K562 (cell line): ENCODE data around the gene NSRP1. TPM values are rescaled to one million over a fixed set of nuclear protein-coding genes. Genes with fewer than 3 reads are reported as not detected.

Experiments
- CSDE1 ChIP-seq, 2 experiments: fragments of 450-650 bp; IDR thresholded peaks; 2 replicates each; pipeline ENCODE4 v1.6.1; 2016; ENCODE audit warnings: mild to moderate bottlenecking in 1 of 2
- DPF2 ChIP-seq: fragments of 450-650 bp; IDR thresholded peaks from 2 replicates; pipeline ENCODE4 v1.6.1; 2016
- MAFK ChIP-seq: IDR thresholded peaks from 2 replicates; pipeline ENCODE4 v1.6.1; 2011; ENCODE audit warnings: low read length, improper control_type of control experiment
- MYNN ChIP-seq, 2 experiments: sonication (generic); formaldehyde crosslinking in 1 of 2; IDR thresholded peaks; 2 replicates each; pipeline versions ENCODE4 v1.5.0 to v1.6.1; 2016 to 2020; ENCODE audit warnings: antibody characterized with exemption in 1 of 2, missing genetic modification reagents in 1 of 2
- NR3C1 ChIP-seq: sonication (generic); formaldehyde crosslinking; IDR thresholded peaks from 2 replicates; pipeline ENCODE4 v1.8.1; 2022; ENCODE audit warnings: missing genetic modification reagents
- RNF2 ChIP-seq: sonication (generic); IDR thresholded peaks from 2 replicates; pipeline ENCODE4 v1.6.1; 2016
- SIRT6 ChIP-seq: IDR thresholded peaks from one replicate; pipeline ENCODE4 v1.6.1; 2012; ENCODE audit warnings: low read depth, mild to moderate bottlenecking, control low read depth, inconsistent platforms, low read length, moderate library complexity
- SPI1 ChIP-seq: IDR thresholded peaks from 2 replicates; pipeline ENCODE4 v1.6.1; 2011; ENCODE audit warnings: low read depth, low read length, control low read depth, borderline replicate concordance
- SREBF2 ChIP-seq: sonication (generic); formaldehyde crosslinking; IDR thresholded peaks from 2 replicates; pipeline ENCODE4 v1.4.0; 2020; ENCODE audit warnings: mild to moderate bottlenecking, missing genetic modification reagents
- ZKSCAN3 ChIP-seq: fragments of 250-450 bp; sonication (Bioruptor Pico); IDR thresholded peaks from 2 replicates; pipeline ENCODE4 v1.4.0; 2020
- ZNF174 ChIP-seq: fragments of 250-450 bp; sonication (Bioruptor Pico); IDR thresholded peaks from 2 replicates; pipeline ENCODE4 v1.4.0; 2020; ENCODE audit warnings: mild to moderate bottlenecking
- polyA plus RNA-seq, 8 experiments: library from polyadenylated mRNA; depleted of rRNA in 4 of 8; stranded (reverse) in 5 of 8; unstranded in 3 of 8; fragments of >200 nt; fragmentation: Nextera tagmentation in 2 of 8; fragmentation: Illumina TruSeq in 1 of 8; extraction: Ambion mirVana in 2 of 8; extraction: Trizol in 1 of 8; gene quantifications; 2 replicates each; pipeline versions ENCODE4 v1.2.1 to v1.2.3, GENCODE V29; 2011 to 2014; ENCODE audit warnings: inconsistent platforms in 1 of 8, missing spikeins in 1 of 8
- total RNA-seq, 7 experiments: library from RNA; depleted of rRNA in 6 of 7; stranded (reverse); fragments of >200 nt in 6 of 7; fragmentation: Illumina TruSeq in 2 of 7; extraction: Trizol in 2 of 7; gene quantifications; 2 replicates each; pipeline versions ENCODE4 v1.2.1 to v1.2.3, GENCODE V29; 2011 to 2021; ENCODE audit warnings: low replicate concordance in 1 of 7
- TF ChIP-seq, protein P1 (sequence below), 3 experiments: IDR thresholded peaks in 2 of 3; conservative IDR thresholded peaks in 1 of 3; 2 replicates each; pipeline ENCODE4 v1.5.1; 2011 to 2012; ENCODE audit warnings: low read length in 3 of 3, mild to moderate bottlenecking in 3 of 3, control low read depth in 2 of 3, improper control_type of control experiment in 1 of 3, inconsistent platforms in 1 of 3, low read depth in 1 of 3, mixed read lengths in 1 of 3, moderate library complexity in 1 of 3; ENCODE audit not compliant: insufficient read depth in 2 of 3
- TF ChIP-seq, protein P2 (sequence below): fragments of 450-650 bp; IDR thresholded peaks from 2 replicates; pipeline ENCODE4 v1.7.1; 2018; ENCODE audit warnings: mild to moderate bottlenecking, low read depth; ENCODE audit not compliant: partially characterized antibody
- TF ChIP-seq, protein P3 (sequence below), 2 experiments: fragments of 450-650 bp; IDR thresholded peaks; 2 replicates each; pipeline ENCODE4 v1.6.1; 2018; ENCODE audit warnings: mild to moderate bottlenecking in 2 of 2, low read depth in 1 of 2; ENCODE audit not compliant: partially characterized antibody in 2 of 2
- TF ChIP-seq, protein P4 (sequence below): IDR thresholded peaks from 2 replicates; pipeline ENCODE4 v1.6.1; 2011; ENCODE audit warnings: borderline replicate concordance, low read depth, mild to moderate bottlenecking, moderate library complexity, low read length; ENCODE audit not compliant: insufficient read depth, poor library complexity, severe bottlenecking

NSRP1 gene
- total and polyA plus RNA-seq, 9 of the 15 experiments (the other 6 are each of a cell fraction or from before 2014, with no cell fraction given) = 18.4 to 68.6 (median 32.7) TPM

DNA sequence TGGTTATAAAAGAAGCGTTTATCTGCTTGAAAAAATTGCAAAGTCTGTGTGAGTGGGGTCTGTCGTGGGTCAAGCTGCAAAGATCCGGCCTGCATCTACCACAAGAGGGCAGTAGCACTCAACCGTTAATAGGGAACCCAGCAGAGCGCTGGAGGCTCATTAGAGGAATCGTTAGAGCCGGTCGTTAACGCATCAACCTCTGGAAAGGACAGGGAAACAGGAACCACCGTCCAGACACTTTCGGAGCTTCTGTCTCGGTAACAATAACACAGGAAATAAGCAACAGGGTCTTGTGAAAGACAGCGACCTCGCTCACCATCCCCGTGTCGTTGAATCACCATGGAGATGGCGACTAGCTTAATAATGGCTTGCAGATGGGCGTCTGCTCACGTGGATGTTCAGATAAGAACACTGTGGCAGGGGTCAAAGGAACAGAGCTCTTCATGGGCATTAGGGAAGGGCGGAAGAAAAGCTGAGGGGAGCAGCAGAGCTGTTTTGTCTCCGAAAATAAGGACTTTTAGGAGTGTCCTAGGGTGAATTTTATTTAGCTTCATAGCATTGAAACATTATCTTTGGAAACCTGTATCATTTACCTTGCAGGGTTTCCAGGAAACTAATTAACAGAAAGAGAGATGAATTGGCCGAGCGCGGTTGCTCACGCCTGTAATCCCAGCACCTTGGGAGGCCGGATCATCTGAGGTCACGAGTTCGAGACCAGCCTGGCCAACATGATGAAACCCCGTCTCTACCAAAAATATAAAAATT is 11.9 kb upstream of the NSRP1 start (continued):
- TF ChIP-seq, protein P1, sequence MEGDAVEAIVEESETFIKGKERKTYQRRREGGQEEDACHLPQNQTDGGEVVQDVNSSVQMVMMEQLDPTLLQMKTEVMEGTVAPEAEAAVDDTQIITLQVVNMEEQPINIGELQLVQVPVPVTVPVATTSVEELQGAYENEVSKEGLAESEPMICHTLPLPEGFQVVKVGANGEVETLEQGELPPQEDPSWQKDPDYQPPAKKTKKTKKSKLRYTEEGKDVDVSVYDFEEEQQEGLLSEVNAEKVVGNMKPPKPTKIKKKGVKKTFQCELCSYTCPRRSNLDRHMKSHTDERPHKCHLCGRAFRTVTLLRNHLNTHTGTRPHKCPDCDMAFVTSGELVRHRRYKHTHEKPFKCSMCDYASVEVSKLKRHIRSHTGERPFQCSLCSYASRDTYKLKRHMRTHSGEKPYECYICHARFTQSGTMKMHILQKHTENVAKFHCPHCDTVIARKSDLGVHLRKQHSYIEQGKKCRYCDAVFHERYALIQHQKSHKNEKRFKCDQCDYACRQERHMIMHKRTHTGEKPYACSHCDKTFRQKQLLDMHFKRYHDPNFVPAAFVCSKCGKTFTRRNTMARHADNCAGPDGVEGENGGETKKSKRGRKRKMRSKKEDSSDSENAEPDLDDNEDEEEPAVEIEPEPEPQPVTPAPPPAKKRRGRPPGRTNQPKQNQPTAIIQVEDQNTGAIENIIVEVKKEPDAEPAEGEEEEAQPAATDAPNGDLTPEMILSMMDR (IDR thresholded peaks at IDR 0.05 in 2 of 3, conservative IDR thresholded peaks at IDR 0.05 in 1 of 3; ENCODE audit: insufficient read depth in 2 of 3, low read depth in 1 of 3, low read length in 3 of 3) = peak; percentile 91 to 95 (median 92)
- peak; percentile 7; the same call in 1 of the 2 replicates for TF ChIP-seq MYNN (IDR thresholded peaks at IDR 0.05)
- TF ChIP-seq MYNN (CRISPR knock-in tag; IDR thresholded peaks at IDR 0.05) = no peak
- peak; percentile 3; the same call in 1 of the 2 replicates for TF ChIP-seq MAFK
- TF ChIP-seq SIRT6 = no peak
- TF ChIP-seq RNF2 = no peak
- TF ChIP-seq, protein P2, sequence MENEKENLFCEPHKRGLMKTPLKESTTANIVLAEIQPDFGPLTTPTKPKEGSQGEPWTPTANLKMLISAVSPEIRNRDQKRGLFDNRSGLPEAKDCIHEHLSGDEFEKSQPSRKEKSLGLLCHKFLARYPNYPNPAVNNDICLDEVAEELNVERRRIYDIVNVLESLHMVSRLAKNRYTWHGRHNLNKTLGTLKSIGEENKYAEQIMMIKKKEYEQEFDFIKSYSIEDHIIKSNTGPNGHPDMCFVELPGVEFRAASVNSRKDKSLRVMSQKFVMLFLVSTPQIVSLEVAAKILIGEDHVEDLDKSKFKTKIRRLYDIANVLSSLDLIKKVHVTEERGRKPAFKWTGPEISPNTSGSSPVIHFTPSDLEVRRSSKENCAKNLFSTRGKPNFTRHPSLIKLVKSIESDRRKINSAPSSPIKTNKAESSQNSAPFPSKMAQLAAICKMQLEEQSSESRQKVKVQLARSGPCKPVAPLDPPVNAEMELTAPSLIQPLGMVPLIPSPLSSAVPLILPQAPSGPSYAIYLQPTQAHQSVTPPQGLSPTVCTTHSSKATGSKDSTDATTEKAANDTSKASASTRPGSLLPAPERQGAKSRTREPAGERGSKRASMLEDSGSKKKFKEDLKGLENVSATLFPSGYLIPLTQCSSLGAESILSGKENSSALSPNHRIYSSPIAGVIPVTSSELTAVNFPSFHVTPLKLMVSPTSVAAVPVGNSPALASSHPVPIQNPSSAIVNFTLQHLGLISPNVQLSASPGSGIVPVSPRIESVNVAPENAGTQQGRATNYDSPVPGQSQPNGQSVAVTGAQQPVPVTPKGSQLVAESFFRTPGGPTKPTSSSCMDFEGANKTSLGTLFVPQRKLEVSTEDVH = peak; percentile 45
- TF ChIP-seq CSDE1 (IDR thresholded peaks at IDR 0.05) = no peak
- TF ChIP-seq, protein P3, sequence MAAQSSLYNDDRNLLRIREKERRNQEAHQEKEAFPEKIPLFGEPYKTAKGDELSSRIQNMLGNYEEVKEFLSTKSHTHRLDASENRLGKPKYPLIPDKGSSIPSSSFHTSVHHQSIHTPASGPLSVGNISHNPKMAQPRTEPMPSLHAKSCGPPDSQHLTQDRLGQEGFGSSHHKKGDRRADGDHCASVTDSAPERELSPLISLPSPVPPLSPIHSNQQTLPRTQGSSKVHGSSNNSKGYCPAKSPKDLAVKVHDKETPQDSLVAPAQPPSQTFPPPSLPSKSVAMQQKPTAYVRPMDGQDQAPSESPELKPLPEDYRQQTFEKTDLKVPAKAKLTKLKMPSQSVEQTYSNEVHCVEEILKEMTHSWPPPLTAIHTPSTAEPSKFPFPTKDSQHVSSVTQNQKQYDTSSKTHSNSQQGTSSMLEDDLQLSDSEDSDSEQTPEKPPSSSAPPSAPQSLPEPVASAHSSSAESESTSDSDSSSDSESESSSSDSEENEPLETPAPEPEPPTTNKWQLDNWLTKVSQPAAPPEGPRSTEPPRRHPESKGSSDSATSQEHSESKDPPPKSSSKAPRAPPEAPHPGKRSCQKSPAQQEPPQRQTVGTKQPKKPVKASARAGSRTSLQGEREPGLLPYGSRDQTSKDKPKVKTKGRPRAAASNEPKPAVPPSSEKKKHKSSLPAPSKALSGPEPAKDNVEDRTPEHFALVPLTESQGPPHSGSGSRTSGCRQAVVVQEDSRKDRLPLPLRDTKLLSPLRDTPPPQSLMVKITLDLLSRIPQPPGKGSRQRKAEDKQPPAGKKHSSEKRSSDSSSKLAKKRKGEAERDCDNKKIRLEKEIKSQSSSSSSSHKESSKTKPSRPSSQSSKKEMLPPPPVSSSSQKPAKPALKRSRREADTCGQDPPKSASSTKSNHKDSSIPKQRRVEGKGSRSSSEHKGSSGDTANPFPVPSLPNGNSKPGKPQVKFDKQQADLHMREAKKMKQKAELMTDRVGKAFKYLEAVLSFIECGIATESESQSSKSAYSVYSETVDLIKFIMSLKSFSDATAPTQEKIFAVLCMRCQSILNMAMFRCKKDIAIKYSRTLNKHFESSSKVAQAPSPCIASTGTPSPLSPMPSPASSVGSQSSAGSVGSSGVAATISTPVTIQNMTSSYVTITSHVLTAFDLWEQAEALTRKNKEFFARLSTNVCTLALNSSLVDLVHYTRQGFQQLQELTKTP (IDR thresholded peaks at IDR 0.05; ENCODE audit: low read depth in 1 of 2, partially characterized antibody in 2 of 2) = peak in 1 of 2 experiments; percentile 11
- 0 out of 2 replicates have a peak, but pooled peaks have one; percentile 35 for TF ChIP-seq SREBF2 (CRISPR knock-in tag)
- TF ChIP-seq, protein P4, sequence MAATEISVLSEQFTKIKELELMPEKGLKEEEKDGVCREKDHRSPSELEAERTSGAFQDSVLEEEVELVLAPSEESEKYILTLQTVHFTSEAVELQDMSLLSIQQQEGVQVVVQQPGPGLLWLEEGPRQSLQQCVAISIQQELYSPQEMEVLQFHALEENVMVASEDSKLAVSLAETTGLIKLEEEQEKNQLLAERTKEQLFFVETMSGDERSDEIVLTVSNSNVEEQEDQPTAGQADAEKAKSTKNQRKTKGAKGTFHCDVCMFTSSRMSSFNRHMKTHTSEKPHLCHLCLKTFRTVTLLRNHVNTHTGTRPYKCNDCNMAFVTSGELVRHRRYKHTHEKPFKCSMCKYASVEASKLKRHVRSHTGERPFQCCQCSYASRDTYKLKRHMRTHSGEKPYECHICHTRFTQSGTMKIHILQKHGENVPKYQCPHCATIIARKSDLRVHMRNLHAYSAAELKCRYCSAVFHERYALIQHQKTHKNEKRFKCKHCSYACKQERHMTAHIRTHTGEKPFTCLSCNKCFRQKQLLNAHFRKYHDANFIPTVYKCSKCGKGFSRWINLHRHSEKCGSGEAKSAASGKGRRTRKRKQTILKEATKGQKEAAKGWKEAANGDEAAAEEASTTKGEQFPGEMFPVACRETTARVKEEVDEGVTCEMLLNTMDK = no peak
- TF ChIP-seq DPF2 = peak; percentile 86
- no peak for TF ChIP-seq NR3C1 (CRISPR knock-in tag)
- no peak for TF ChIP-seq ZKSCAN3 (CRISPR knock-in tag)
- TF ChIP-seq SPI1 = peak; percentile 60; the same call in 1 of the 2 replicates
- no peak for TF ChIP-seq ZNF174 (CRISPR knock-in tag)
